ENCODE data around the gene LUZP2. TPM values are rescaled to one million over a fixed set of nuclear protein-coding genes. Genes with fewer than 3 reads are reported as not detected.

LUZP2 gene
- polyA plus RNA-seq, 1 of the 3 experiments (the other 2 are of a cell fraction): 0.03 TPM

DNA sequence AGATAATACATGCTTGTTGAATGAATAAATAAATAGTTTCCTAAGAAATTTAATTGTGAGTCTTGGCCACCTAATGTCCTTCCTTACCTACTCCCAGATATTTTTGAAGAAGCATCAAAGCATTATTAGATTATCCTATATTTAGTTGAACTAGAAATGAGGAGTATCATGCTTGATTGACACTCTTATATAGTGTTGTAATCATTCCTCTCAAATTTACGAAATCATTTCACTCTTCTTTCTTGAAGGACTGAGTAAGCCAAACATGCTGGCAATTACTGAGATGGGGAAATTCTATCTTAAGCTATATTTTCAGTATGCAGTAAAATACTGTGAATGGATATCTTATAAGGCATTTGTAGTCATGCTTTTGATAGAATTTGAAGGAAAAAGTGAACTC lies 189.0 kb downstream of the LUZP2 start:
- H4K20me1 ChIP-seq (ENCODE audit: insufficient read depth): no peaks in the 10 kb centered on the region
- ChIA-PET CTCF (interaction anchor here (0.6 to 1.1 kb wide), 2 partner anchors 15 to 211 kb away, joined by 3 read pairs; no protein-coding TSS in a partner anchor), POLR2A (no interaction called here)
- H3K36me3 ChIP-seq (replicated peaks in 1 of 2; ENCODE audit: control insufficient read depth in 1 of 2, insufficient read depth in 2 of 2, low read length in 1 of 2): no peaks in the 10 kb centered on the region
- H3K9ac ChIP-seq: no peak overlapping the region
- H3K27ac ChIP-seq (ENCODE audit: low read depth in 2 of 2, low read length in 1 of 2): no peak overlapping the region
- H3K79me2 ChIP-seq (ENCODE audit: insufficient read depth): no peaks in the 10 kb centered on the region
- H3K27me3 ChIP-seq (ENCODE audit: insufficient read depth): no peaks in the 10 kb centered on the region
- no peaks in the 10 kb centered on the region; a peak in 1 of 4 replicates for H3K4me1 ChIP-seq (ENCODE audit: control insufficient read depth in 1 of 2, insufficient read depth in 2 of 2, low read depth in 1 of 2, low read length in 1 of 2)
- no peaks in the 10 kb centered on the region for H3K9me2 ChIP-seq
- TF ChIP-seq EP300 (IDR thresholded peaks at IDR 0.05; ENCODE audit: borderline replicate concordance in 1 of 2, low read depth in 1 of 2, low read length in 1 of 2) (no peak), MEF2A (IDR thresholded peaks at IDR 0.05; ENCODE audit: borderline replicate concordance, low read depth) (no peak), YY1 (IDR thresholded peaks at IDR 0.05; ENCODE audit: low read depth) (no peak)
- 60% methylated on average over 1 of the region's 1 CpG for WGBS (ENCODE audit: low lambda C conversion rate)
- H3K4me2 ChIP-seq: no peak overlapping the region
- H3K4me3 ChIP-seq (ENCODE audit: low read depth in 2 of 2, low read length in 1 of 2): no peak overlapping the region
- H3F3A ChIP-seq (replicated peaks; ENCODE audit: insufficient read depth): no peaks in the 10 kb centered on the region
- H3K9me3 ChIP-seq: no peaks in the 10 kb centered on the region
- DNase-seq: no peak
- no peak overlapping the region for H2AFZ ChIP-seq (ENCODE audit: low read depth)

- no peaks in the 10 kb centered on the region for H3K9me3 ChIP-seq
- no peaks in the 10 kb centered on the region for H3F3A ChIP-seq (replicated peaks; ENCODE audit: insufficient read depth)
- no peak overlapping the region for H3K9ac ChIP-seq
- no peak overlapping the region for H3K27ac ChIP-seq (ENCODE audit: low read depth in 2 of 2, low read length in 1 of 2)
- H3K36me3 ChIP-seq (replicated peaks in 1 of 2; ENCODE audit: control insufficient read depth in 1 of 2, insufficient read depth in 2 of 2, low read length in 1 of 2): no peaks in the 10 kb centered on the region
- no peak overlapping the region for H3K4me3 ChIP-seq (ENCODE audit: low read depth in 2 of 2, low read length in 1 of 2)
- no peaks in the 10 kb centered on the region for H3K79me2 ChIP-seq (ENCODE audit: insufficient read depth)
- CTCF ChIA-PET: interaction anchor here (0.9 kb wide), 1 partner anchor 1574 kb away, joined by 3 read pairs; no protein-coding TSS in a partner anchor
- no peak overlapping the region for H3K4me2 ChIP-seq
- 93% methylated on average over 3 of the region's 3 CpGs for WGBS (ENCODE audit: low lambda C conversion rate)
- no peaks in the 10 kb centered on the region for H4K20me1 ChIP-seq (ENCODE audit: insufficient read depth)
- no peak overlapping the region for H2AFZ ChIP-seq (ENCODE audit: low read depth)
- no peaks in the 10 kb centered on the region for H3K9me2 ChIP-seq
- POLR2A ChIA-PET: no interaction called here
- DNase-seq: no peak
- TF ChIP-seq TCF12 (IDR thresholded peaks at IDR 0.05) (no peak), SMC3 (IDR thresholded peaks at IDR 0.05; ENCODE audit: low read depth, low read length) (no peak), EP300 (IDR thresholded peaks at IDR 0.05; ENCODE audit: borderline replicate concordance in 1 of 2, low read depth in 1 of 2, low read length in 1 of 2) (no peak), FOXM1 (IDR thresholded peaks at IDR 0.05; ENCODE audit: low read depth) (no peak), YY1 (IDR thresholded peaks at IDR 0.05; ENCODE audit: low read depth) (no peak), USF1 (IDR thresholded peaks at IDR 0.05; ENCODE audit: borderline replicate concordance, low read depth) (no peak)
- TF ChIP-seq, protein P1, sequence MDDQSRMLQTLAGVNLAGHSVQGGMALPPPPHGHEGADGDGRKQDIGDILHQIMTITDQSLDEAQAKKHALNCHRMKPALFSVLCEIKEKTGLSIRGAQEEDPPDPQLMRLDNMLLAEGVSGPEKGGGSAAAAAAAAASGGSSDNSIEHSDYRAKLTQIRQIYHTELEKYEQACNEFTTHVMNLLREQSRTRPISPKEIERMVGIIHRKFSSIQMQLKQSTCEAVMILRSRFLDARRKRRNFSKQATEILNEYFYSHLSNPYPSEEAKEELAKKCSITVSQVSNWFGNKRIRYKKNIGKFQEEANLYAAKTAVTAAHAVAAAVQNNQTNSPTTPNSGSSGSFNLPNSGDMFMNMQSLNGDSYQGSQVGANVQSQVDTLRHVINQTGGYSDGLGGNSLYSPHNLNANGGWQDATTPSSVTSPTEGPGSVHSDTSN (IDR thresholded peaks at IDR 0.05): no peak
- H3K4me1 ChIP-seq (ENCODE audit: control insufficient read depth in 1 of 2, insufficient read depth in 2 of 2, low read depth in 1 of 2, low read length in 1 of 2): no peaks in the 10 kb centered on the region; a peak in 1 of 4 replicates
- no peaks in the 10 kb centered on the region for H3K27me3 ChIP-seq (ENCODE audit: insufficient read depth)
These were observed 190.8 kb downstream of the LUZP2 start for GRCh38 chr11:24687531-24688147.

DNA sequence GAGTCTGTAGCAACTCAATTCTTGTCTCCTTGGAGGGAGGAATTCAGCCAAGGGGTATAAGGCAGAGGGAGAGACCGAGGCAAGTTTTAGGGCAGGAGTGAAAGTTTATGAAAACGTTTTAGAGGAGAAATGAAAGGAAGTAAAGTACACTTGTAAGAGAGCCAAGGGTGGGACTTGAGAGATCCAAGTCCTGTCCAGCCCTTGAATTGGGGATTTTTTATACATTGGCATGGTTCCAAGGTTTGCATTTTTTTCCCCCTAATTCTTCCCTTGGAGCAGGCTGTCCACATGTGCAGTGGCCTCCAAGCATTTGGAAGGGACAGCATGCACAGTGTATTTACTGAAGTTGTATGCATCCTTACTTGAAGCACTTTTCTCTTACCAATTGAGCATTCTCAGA lies 192.1 kb downstream of the LUZP2 start:
- Histone ChIP-seq H4K20me1 (ENCODE audit: insufficient read depth) (no peaks in the 10 kb centered on the region), H3K27me3 (ENCODE audit: insufficient read depth) (no peaks in the 10 kb centered on the region), H3F3A (replicated peaks; ENCODE audit: insufficient read depth) (no peaks in the 10 kb centered on the region), H3K9me2 (no peaks in the 10 kb centered on the region), H2AFZ (ENCODE audit: low read depth) (no peak overlapping the region), H3K9me3 (no peaks in the 10 kb centered on the region), H3K4me2 (no peak overlapping the region), H3K9ac (no peak overlapping the region), H3K4me1 (ENCODE audit: control insufficient read depth in 1 of 2, insufficient read depth in 2 of 2, low read depth in 1 of 2, low read length in 1 of 2) (no peaks in the 10 kb centered on the region; a peak in 1 of 4 replicates), H3K36me3 (replicated peaks in 1 of 2; ENCODE audit: control insufficient read depth in 1 of 2, insufficient read depth in 2 of 2, low read length in 1 of 2) (no peaks in the 10 kb centered on the region), H3K79me2 (ENCODE audit: insufficient read depth) (no peaks in the 10 kb centered on the region), H3K4me3 (ENCODE audit: low read depth in 2 of 2, low read length in 1 of 2) (no peak overlapping the region), H3K27ac (ENCODE audit: low read depth in 2 of 2, low read length in 1 of 2) (no peak overlapping the region)
- ChIA-PET POLR2A (no interaction called here), CTCF (no interaction called here)
- WGBS (ENCODE audit: low lambda C conversion rate): 43% methylated on average over 2 of the region's 2 CpGs
- DNase-seq: no peak
- TF ChIP-seq, protein P2, sequence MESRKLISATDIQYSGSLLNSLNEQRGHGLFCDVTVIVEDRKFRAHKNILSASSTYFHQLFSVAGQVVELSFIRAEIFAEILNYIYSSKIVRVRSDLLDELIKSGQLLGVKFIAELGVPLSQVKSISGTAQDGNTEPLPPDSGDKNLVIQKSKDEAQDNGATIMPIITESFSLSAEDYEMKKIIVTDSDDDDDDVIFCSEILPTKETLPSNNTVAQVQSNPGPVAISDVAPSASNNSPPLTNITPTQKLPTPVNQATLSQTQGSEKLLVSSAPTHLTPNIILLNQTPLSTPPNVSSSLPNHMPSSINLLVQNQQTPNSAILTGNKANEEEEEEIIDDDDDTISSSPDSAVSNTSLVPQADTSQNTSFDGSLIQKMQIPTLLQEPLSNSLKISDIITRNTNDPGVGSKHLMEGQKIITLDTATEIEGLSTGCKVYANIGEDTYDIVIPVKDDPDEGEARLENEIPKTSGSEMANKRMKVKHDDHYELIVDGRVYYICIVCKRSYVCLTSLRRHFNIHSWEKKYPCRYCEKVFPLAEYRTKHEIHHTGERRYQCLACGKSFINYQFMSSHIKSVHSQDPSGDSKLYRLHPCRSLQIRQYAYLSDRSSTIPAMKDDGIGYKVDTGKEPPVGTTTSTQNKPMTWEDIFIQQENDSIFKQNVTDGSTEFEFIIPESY (IDR thresholded peaks at IDR 0.05; ENCODE audit: borderline replicate concordance, low read depth): no peak
- TF ChIP-seq YY1 (IDR thresholded peaks at IDR 0.05; ENCODE audit: low read depth): no peak
- no peak for TF ChIP-seq FOXM1 (IDR thresholded peaks at IDR 0.05; ENCODE audit: low read depth)

All from SK-N-SH (cell line).